Vagina (tissue), 2 donors: Measurements from ENCODE around the gene PHF5A. TPM values are rescaled to one million over a fixed set of nuclear protein-coding genes. Genes with fewer than 3 reads are reported as not detected.
"Not testable (repeated sequence)": the region's sequence is repeated elsewhere in the genome, so short reads cannot be mapped to it uniquely, and the experiment has no call there.

Experiments
- DNase-seq, 2 donors: peaks; one replicate each; pipeline ENCODE4 v3.0.0-alpha.2; 2017; ENCODE audit errors: extremely low spot score in 2 of 2
- H3K27ac ChIP-seq: fragments of 200-600 bp; sonication (generic); one replicate; pipeline ENCODE4 v1.5.1; 2019
- H3K27me3 ChIP-seq: fragments of 200-600 bp; sonication (generic); one replicate; pipeline ENCODE4 v1.5.1; 2019
- H3K36me3 ChIP-seq, 2 donors: fragments of 200-600 bp; sonication (generic); one replicate each; pipeline ENCODE4 v1.5.1; 2017 to 2019
- H3K4me1 ChIP-seq: fragments of 200-600 bp; sonication (generic); one replicate; pipeline ENCODE4 v1.5.1; 2019
- H3K4me3 ChIP-seq, 2 donors: fragments of 200-600 bp; sonication (generic); 1 replicate in 1 of 2; 2 replicates in 1 of 2; pipeline ENCODE4 v1.5.1; 2016 to 2019
- H3K9me3 ChIP-seq: fragments of 200-600 bp; sonication (generic); one replicate; pipeline ENCODE4 v1.5.1; 2019
- CTCF ChIP-seq, 3 experiments: fragments of 450-650 bp in 2 of 3; fragments of 200-600 bp in 1 of 3; sonication (generic) in 1 of 3; IDR thresholded peaks; one replicate each; pipeline ENCODE4 v1.5.1; 2017 to 2019; ENCODE audit warnings: antibody characterized with exemption in 3 of 3, mild to moderate bottlenecking in 2 of 3, moderate library complexity in 2 of 3
- POLR2A ChIP-seq, 2 donors: fragments of 450-650 bp; IDR thresholded peaks; one replicate each; pipeline ENCODE4 v1.6.1; 2017; ENCODE audit warnings: antibody characterized with exemption in 2 of 2, mild to moderate bottlenecking in 2 of 2, moderate library complexity in 2 of 2
- POLR2AphosphoS5 ChIP-seq, 2 donors: sonication (generic); formaldehyde crosslinking; IDR thresholded peaks; one replicate each; pipeline ENCODE4 v1.9.0; 2017; ENCODE audit warnings: antibody characterized with exemption in 2 of 2, mild to moderate bottlenecking in 2 of 2, low read depth in 1 of 2; ENCODE audit not compliant: insufficient read depth in 1 of 2
- intact Hi-C: fragments of 100-400 bp; cut with DNase I; formaldehyde crosslinking; loops from one replicate; pipeline ENCODE4 v1.15.1; 2023
- total RNA-seq: library from RNA; depleted of rRNA; stranded (reverse); fragments of >200 nt; gene quantifications from one replicate; pipeline ENCODE4 v1.2.3, GENCODE V29; 2016

PHF5A gene
- total RNA-seq, 1 donor from 2014 or later, result 35.4 TPM

- Histone ChIP-seq H3K36me3 (peaks cover 0 to 1% of the 10 kb centered on the region in 2 donors), H3K27ac (no peak overlapping the region), H3K4me1 (peaks cover 44% of the 10 kb centered on the region), H3K27me3 (no peaks in the 10 kb centered on the region), H3K9me3 (no peaks in the 10 kb centered on the region), H3K4me3 (no peak overlapping the region)
- no peak for TF ChIP-seq POLR2A (IDR thresholded peaks at IDR 0.05)
- no peak for TF ChIP-seq CTCF (IDR thresholded peaks at IDR 0.05)
- no peak for TF ChIP-seq POLR2AphosphoS5 (IDR thresholded peaks at IDR 0.05; ENCODE audit: insufficient read depth in 1 of 2, low read depth in 1 of 2)
- no peak for DNase-seq
- intact Hi-C loops, result no loop called here
Observed at GRCh38 chr22:41442240-41442792, 26.2 kb downstream of the PHF5A start.

- Histone ChIP-seq H3K36me3 (peaks cover 0 to 20% of the 10 kb centered on the region in 2 donors), H3K4me1 (peaks cover 54% of the 10 kb centered on the region)
- H3K4me3 ChIP-seq, H3K9me3 ChIP-seq, DNase-seq, H3K27me3 ChIP-seq, intact Hi-C loops, H3K27ac ChIP-seq: not testable (repeated sequence)
Observed at GRCh38 chr22:41440511-41440910, 28.0 kb downstream of the PHF5A start.

GRCh38 chr22:41437198-41437597 is 31.3 kb downstream of the PHF5A start:
- Histone ChIP-seq H3K4me3 (no peak overlapping the region), H3K9me3 (no peaks in the 10 kb centered on the region), H3K4me1 (peaks cover 51% of the 10 kb centered on the region), H3K27me3 (no peaks in the 10 kb centered on the region), H3K27ac (no peak overlapping the region), H3K36me3 (peaks cover 0 to 35% of the 10 kb centered on the region in 2 donors)
- no peak for TF ChIP-seq CTCF (IDR thresholded peaks at IDR 0.05)
- no peak for TF ChIP-seq POLR2A (IDR thresholded peaks at IDR 0.05)
- TF ChIP-seq POLR2AphosphoS5 (IDR thresholded peaks at IDR 0.05; ENCODE audit: insufficient read depth in 1 of 2, low read depth in 1 of 2), result no peak
- intact Hi-C loops, result no loop called here
- DNase-seq, result no peak

- H3K36me3 ChIP-seq, result peaks cover 0 to 35% of the 10 kb centered on the region in 2 donors
- no peaks in the 10 kb centered on the region for H3K9me3 ChIP-seq
- H3K27ac ChIP-seq, result no peak overlapping the region
Observed at GRCh38 chr22:41436322-41437113, 32.0 kb downstream of the PHF5A start.

GRCh38 chr22:41435560-41435959 is 32.9 kb downstream of the PHF5A start:
- H3K4me1 ChIP-seq, result peaks cover 38% of the 10 kb centered on the region
- TF ChIP-seq POLR2AphosphoS5 (IDR thresholded peaks at IDR 0.05; ENCODE audit: insufficient read depth in 1 of 2, low read depth in 1 of 2) (no peak), POLR2A (IDR thresholded peaks at IDR 0.05) (no peak), CTCF (IDR thresholded peaks at IDR 0.05) (no peak)
- intact Hi-C loops, result no loop called here
- peaks cover 0 to 40% of the 10 kb centered on the region in 2 donors for H3K36me3 ChIP-seq
- no peak for DNase-seq
- no peak overlapping the region for H3K4me3 ChIP-seq
- no peak overlapping the region for H3K27ac ChIP-seq
- H3K27me3 ChIP-seq, result no peaks in the 10 kb centered on the region
- H3K9me3 ChIP-seq, result no peaks in the 10 kb centered on the region

More at GRCh38 chr22:41436322-41437113, 32.0 kb downstream of the PHF5A start:
- TF ChIP-seq POLR2AphosphoS5 (IDR thresholded peaks at IDR 0.05; ENCODE audit: insufficient read depth in 1 of 2, low read depth in 1 of 2), result peak in 1 of 2 donors; percentile 15
- no peak for TF ChIP-seq CTCF (IDR thresholded peaks at IDR 0.05)
- Histone ChIP-seq H3K4me1 (peaks cover 46% of the 10 kb centered on the region), H3K4me3 (no peak overlapping the region), H3K27me3 (no peaks in the 10 kb centered on the region)
- intact Hi-C loops, result no loop called here
- no peak for DNase-seq

GRCh38 chr22:41434361-41435003 is 34.0 kb downstream of the PHF5A start:
- DNase-seq, H3K9me3 ChIP-seq, intact Hi-C loops, H3K27me3 ChIP-seq, H3K27ac ChIP-seq, H3K4me3 ChIP-seq: not testable (repeated sequence)
- Histone ChIP-seq H3K36me3 (peaks cover 0 to 42% of the 10 kb centered on the region in 2 donors), H3K4me1 (peaks cover 34% of the 10 kb centered on the region)

- H3K4me3 ChIP-seq, H3K27ac ChIP-seq: not testable (repeated sequence)
- peaks cover 0 to 42% of the 10 kb centered on the region in 2 donors for H3K36me3 ChIP-seq
Observed at GRCh38 chr22:41433480-41433879, 35.0 kb downstream of the PHF5A start.

More at GRCh38 chr22:41433480-41433879, 35.0 kb downstream of the PHF5A start:
- H3K4me1 ChIP-seq, result peaks cover 26% of the 10 kb centered on the region
- H3K27me3 ChIP-seq, intact Hi-C loops, DNase-seq, H3K9me3 ChIP-seq: not testable (repeated sequence)
